Aorta (tissue), 5 donors: ENCODE measurements around the gene ARID2. TPM values are rescaled to one million over a fixed set of nuclear protein-coding genes. Genes with fewer than 3 reads are reported as not detected.

Source experiments
- ATAC-seq: fragments of 200-7000 bp; cut with Tn5 transposase; one replicate; pipeline ENCODE4 v1.9.1; 2022; ENCODE audit warnings: moderate library complexity; ENCODE audit not compliant: low FRiP score
- DNase-seq, 2 donors: peaks; one replicate each; pipeline ENCODE4 v3.0.0-alpha.2; 2020
- H3K27ac ChIP-seq, 2 donors: one replicate each; pipeline ENCODE4 v1.5.1; 2013; ENCODE audit warnings: low read length in 2 of 2, mild to moderate bottlenecking in 2 of 2, moderate library complexity in 2 of 2, control low read depth in 1 of 2, inconsistent platforms in 1 of 2, low read depth in 1 of 2
- H3K27me3 ChIP-seq, 2 donors: one replicate each; pipeline ENCODE4 v1.6.1; 2013; ENCODE audit warnings: control low read depth in 1 of 2, low read length in 1 of 2, mild to moderate bottlenecking in 1 of 2, moderate library complexity in 1 of 2; ENCODE audit not compliant: insufficient read depth in 2 of 2, control insufficient read depth in 1 of 2
- H3K36me3 ChIP-seq, 2 donors: one replicate each; pipeline ENCODE4 v1.6.1; 2013; ENCODE audit warnings: control low read depth in 1 of 2, low read length in 1 of 2, mild to moderate bottlenecking in 1 of 2; ENCODE audit not compliant: insufficient read depth in 2 of 2, control insufficient read depth in 1 of 2
- H3K4me1 ChIP-seq, 2 donors: one replicate each; pipeline ENCODE4 v1.6.1; 2013; ENCODE audit warnings: low read length in 2 of 2, control low read depth in 1 of 2, mild to moderate bottlenecking in 1 of 2, moderate library complexity in 1 of 2; ENCODE audit not compliant: insufficient read depth in 2 of 2, control insufficient read depth in 1 of 2
- H3K4me3 ChIP-seq, 2 donors: one replicate each; pipeline ENCODE4 v1.5.1; 2013; ENCODE audit warnings: low read length in 2 of 2, control low read depth in 1 of 2, mild to moderate bottlenecking in 1 of 2
- H3K9me3 ChIP-seq: one replicate; pipeline ENCODE4 v1.6.1; 2013; ENCODE audit warnings: mild to moderate bottlenecking, low read length; ENCODE audit not compliant: control insufficient read depth
- WGBS, 2 donors: extraction: QIAGEN DNeasy Blood & Tissue Kit; methylation state at CpG; one replicate each; pipeline ENCODE4 v1.1.7; 2013; 5-methylcytosine and 5-hydroxymethylcytosine counted together
- intact Hi-C, 2 donors: fragments of 100-400 bp; cut with DNase I; formaldehyde crosslinking; loops; one replicate each; pipeline versions ENCODE4 v1.14.2 to v1.15.0; 2022
- polyA plus RNA-seq, 2 donors: library from polyadenylated mRNA; stranded (reverse); fragments of 200-250 nt; gene quantifications; one replicate each; pipeline ENCODE4 v1.2.3, GENCODE V29; 2013
- total RNA-seq, 2 donors: library from RNA; stranded (reverse); fragmentation: NEBNext Ultra II Directional; extraction: Animal tissue kit (Norgen Biotek cat#: 25700); gene quantifications; one replicate each; pipeline ENCODE4 v1.2.1, GENCODE V29; 2021
- donor health status: healthy with polysubstance abuse.
- donor health status: Bipolar disorder and iron deficiency.
- donor health status: DM: no; HTN: no; CAD: no.
- donor health status: DM: no; HTN: no; CAD: no.
- donor health status: DM: yes; HTN: yes; CAD: no.

Gene ARID2
- total and polyA plus RNA-seq, 4 donors, result 2.9 to 50.3 (median 24.1) TPM

DNA sequence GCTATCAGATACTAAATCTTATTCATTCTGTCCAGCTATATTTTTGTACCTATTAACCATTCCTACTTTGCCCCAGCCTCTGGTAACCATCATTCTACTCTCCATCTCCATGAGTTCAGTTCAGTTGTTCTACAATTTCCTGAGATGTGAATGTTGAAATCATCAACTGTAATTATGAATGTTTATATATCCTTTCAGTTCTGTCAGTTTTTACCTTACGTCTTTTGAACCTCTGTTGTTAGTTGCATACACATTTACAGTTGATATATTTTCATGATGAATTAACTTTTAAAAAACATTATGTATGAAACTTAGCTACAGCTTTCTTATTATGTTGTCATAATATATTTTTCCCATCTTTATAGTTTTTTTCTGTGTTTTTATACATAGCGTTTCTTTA lies 102.1 kb downstream of the ARID2 start:
- DNase-seq (no peak), ATAC-seq (no peak)
- no peak overlapping the region for H3K4me3 ChIP-seq
- 92 to 97% methylated on average over 2 of the region's 2 CpGs for WGBS, 2 donors
- intact Hi-C loops, result no loop called here
- H3K27me3 ChIP-seq, result no peaks in the 10 kb centered on the region
- no peaks in the 10 kb centered on the region for H3K36me3 ChIP-seq
- H3K27ac ChIP-seq, result no peak overlapping the region
- H3K4me1 ChIP-seq, result no peaks in the 10 kb centered on the region
- H3K9me3 ChIP-seq, result no peaks in the 10 kb centered on the region

DNA sequence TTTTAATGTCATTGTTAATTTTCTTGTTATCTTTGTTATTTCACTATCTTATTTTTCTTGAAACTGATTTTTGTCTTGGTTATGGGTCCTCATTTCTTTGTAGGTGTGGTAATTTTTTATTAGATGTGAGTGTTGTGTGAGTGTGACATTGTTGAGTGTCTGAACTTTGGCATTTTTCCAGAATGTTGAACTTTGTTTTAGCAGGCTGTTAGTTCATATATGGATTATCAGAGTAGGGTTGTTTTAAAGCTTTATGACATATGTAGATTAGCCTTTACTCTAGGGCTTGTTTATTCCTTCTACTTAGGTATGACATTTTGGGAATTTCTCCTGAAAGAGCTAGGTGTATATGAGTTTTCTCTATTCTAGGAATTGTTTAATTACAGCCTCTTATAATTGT lies 103.9 kb downstream of the ARID2 start:
- intact Hi-C loops, result no loop called here
- Histone ChIP-seq H3K9me3 (no peaks in the 10 kb centered on the region), H3K36me3 (no peaks in the 10 kb centered on the region), H3K4me3 (no peak overlapping the region), H3K27ac (no peak overlapping the region), H3K4me1 (no peaks in the 10 kb centered on the region), H3K27me3 (no peaks in the 10 kb centered on the region)
- ATAC-seq (no peak), DNase-seq (no peak)

- intact Hi-C loops, result no loop called here
- H3K4me1 ChIP-seq, result no peaks in the 10 kb centered on the region
- WGBS, 2 donors, result 96 to 97% methylated on average over 1 of the region's 1 CpG
- no peak for DNase-seq
- no peaks in the 10 kb centered on the region for H3K9me3 ChIP-seq
- no peak for ATAC-seq
- no peaks in the 10 kb centered on the region for H3K27me3 ChIP-seq
- H3K36me3 ChIP-seq, result peaks cover 0 to 2% of the 10 kb centered on the region in 2 donors
- H3K4me3 ChIP-seq, result no peak overlapping the region
- H3K27ac ChIP-seq, result no peak overlapping the region
These were observed 105.3 kb downstream of the ARID2 start for GRCh38 chr12:45834809-45835208.

DNA sequence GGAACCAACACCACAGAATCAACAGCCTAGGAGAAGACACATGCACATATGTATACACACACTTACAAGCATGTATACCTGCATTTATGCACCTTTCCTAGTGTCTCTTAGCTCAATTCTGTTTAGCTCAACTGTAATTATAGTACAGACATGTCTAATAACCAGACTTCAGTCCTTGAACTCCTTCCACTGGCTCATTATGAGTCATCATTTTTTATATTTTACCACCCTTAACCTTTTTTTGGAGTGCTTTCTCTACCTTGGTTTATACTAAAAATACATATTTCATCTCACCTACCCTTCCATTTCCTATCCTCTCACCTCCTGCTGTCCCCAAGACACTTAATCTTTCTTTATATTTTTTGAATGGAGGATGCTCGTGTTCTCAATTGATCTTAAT lies 110.4 kb downstream of the ARID2 start:
- no peaks in the 10 kb centered on the region for H3K27me3 ChIP-seq
- H3K36me3 ChIP-seq, result peaks cover 2 to 3% of the 10 kb centered on the region in 2 donors
- H3K4me1 ChIP-seq, result no peaks in the 10 kb centered on the region
- ATAC-seq (no peak), DNase-seq (no peak)
- no peak overlapping the region for H3K27ac ChIP-seq
- WGBS, 2 donors, result 93 to 98% methylated on average over 1 of the region's 1 CpG
- no peak overlapping the region for H3K4me3 ChIP-seq
- H3K9me3 ChIP-seq, result no peaks in the 10 kb centered on the region
- intact Hi-C loops, result no loop called here

DNA sequence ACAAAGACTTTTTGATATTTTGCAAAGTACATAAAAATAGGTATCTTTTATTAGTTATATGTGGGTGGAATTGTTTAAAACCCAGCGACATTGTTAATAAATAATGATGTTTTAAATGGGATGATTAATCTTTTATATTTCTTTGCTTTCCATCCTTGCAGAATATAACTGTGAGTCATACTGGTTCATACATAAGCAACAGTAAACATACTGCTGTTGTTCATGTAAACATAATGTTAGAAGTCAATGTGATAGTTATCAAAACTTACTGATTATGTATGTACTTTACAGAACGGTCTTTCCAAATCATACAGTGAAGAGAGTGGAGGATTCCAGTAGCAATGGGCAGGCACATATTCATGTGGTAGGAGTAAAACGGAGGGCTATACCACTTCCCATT lies 119.8 kb downstream of the ARID2 start:
- Histone ChIP-seq H3K27me3 (no peaks in the 10 kb centered on the region), H3K4me1 (no peaks in the 10 kb centered on the region), H3K4me3 (no peak overlapping the region), H3K36me3 (peaks cover 18 to 19% of the 10 kb centered on the region in 2 donors), H3K9me3 (no peaks in the 10 kb centered on the region), H3K27ac (no peak overlapping the region)
- DNase-seq (no peak), ATAC-seq (no peak)
- WGBS, 2 donors, result 81% methylated on average over 3 of the region's 3 CpGs
- intact Hi-C loops, result no loop called here

DNA sequence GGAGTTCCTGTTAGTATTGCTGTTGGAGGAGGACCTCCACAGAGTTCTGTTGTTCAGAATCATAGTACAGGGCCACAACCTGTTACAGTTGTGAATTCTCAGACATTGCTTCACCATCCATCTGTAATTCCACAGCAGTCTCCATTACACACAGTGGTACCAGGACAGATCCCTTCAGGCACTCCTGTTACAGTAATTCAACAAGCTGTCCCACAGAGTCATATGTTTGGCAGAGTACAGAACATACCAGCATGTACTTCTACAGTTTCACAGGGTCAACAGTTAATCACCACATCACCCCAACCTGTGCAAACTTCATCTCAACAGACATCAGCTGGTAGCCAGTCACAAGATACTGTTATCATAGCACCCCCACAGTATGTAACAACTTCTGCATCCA lies 120.8 kb downstream of the ARID2 start:
- no peaks in the 10 kb centered on the region for H3K27me3 ChIP-seq
- peaks cover 18 to 19% of the 10 kb centered on the region in 2 donors for H3K36me3 ChIP-seq
- intact Hi-C loops, result no loop called here

GRCh38 chr12:45852508-45852907 lies 123.0 kb downstream of the ARID2 start:
- no peak for DNase-seq
- Histone ChIP-seq H3K27me3 (no peaks in the 10 kb centered on the region), H3K4me3 (no peak overlapping the region), H3K9me3 (no peaks in the 10 kb centered on the region), H3K27ac (no peak overlapping the region), H3K4me1 (no peaks in the 10 kb centered on the region), H3K36me3 (peaks cover 18 to 19% of the 10 kb centered on the region in 2 donors)
- no peak for ATAC-seq
- WGBS, 2 donors, result 62 to 66% methylated on average over 7 of the region's 7 CpGs
- intact Hi-C loops, result no loop called here

More for the DNA sequence above, 120.8 kb downstream of the ARID2 start:
- H3K27ac ChIP-seq, result no peak overlapping the region
- H3K9me3 ChIP-seq, result no peaks in the 10 kb centered on the region
- DNase-seq (no peak), ATAC-seq (no peak)
- H3K4me3 ChIP-seq, result no peak overlapping the region
- no peaks in the 10 kb centered on the region for H3K4me1 ChIP-seq

GRCh38 chr12:45853550-45853949 lies 124.0 kb downstream of the ARID2 start:
- Histone ChIP-seq H3K27ac (no peak overlapping the region), H3K4me1 (no peaks in the 10 kb centered on the region), H3K4me3 (no peak overlapping the region), H3K27me3 (no peaks in the 10 kb centered on the region), H3K9me3 (no peaks in the 10 kb centered on the region), H3K36me3 (peaks cover 19 to 22% of the 10 kb centered on the region in 2 donors)
- WGBS, 2 donors, result 62 to 72% methylated on average over 3 of the region's 3 CpGs
- DNase-seq, result no peak
- intact Hi-C loops, result no loop called here
- ATAC-seq, result no peak

DNA sequence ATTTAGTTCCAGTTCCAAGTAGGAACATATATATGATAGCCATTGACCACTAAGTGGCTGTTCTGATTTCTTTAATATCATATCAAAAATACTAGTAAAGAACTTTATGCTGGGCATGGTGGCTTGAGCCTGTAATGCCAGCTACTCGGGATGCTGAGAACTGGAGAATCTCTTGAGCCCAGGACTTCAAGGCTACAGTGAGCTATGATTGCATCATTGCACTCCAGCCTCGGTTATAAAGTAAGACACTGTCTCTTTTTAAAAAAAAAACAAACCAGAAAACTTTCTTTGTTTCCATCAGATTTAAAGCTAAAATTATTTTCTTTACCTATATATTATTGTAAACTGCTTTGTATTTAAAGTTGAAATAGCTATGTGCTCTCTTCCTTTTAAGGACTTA lies 133.8 kb downstream of the ARID2 start:
- H3K9me3 ChIP-seq, result no peaks in the 10 kb centered on the region
- H3K27me3 ChIP-seq, result no peaks in the 10 kb centered on the region
- peaks cover 0 to under 1% of the 10 kb centered on the region in 2 donors for H3K36me3 ChIP-seq
- intact Hi-C loops, result no loop called here
- H3K27ac ChIP-seq, result no peak overlapping the region
- H3K4me1 ChIP-seq, result peaks cover 0 to 3% of the 10 kb centered on the region in 2 donors
- 59 to 66% methylated on average over 2 of the region's 2 CpGs for whole genome bisulfite sequencing, 2 donors
- ATAC-seq (no peak), DNase-seq (no peak)
- no peak overlapping the region for H3K4me3 ChIP-seq
